ENCODE results near the gene SH3BP5L. TPM values are rescaled to one million over a fixed set of nuclear protein-coding genes. Genes with fewer than 3 reads are reported as not detected.

Gene SH3BP5L
- total RNA-seq, 1 donor from 2014 or later = 33.7 TPM

DNA sequence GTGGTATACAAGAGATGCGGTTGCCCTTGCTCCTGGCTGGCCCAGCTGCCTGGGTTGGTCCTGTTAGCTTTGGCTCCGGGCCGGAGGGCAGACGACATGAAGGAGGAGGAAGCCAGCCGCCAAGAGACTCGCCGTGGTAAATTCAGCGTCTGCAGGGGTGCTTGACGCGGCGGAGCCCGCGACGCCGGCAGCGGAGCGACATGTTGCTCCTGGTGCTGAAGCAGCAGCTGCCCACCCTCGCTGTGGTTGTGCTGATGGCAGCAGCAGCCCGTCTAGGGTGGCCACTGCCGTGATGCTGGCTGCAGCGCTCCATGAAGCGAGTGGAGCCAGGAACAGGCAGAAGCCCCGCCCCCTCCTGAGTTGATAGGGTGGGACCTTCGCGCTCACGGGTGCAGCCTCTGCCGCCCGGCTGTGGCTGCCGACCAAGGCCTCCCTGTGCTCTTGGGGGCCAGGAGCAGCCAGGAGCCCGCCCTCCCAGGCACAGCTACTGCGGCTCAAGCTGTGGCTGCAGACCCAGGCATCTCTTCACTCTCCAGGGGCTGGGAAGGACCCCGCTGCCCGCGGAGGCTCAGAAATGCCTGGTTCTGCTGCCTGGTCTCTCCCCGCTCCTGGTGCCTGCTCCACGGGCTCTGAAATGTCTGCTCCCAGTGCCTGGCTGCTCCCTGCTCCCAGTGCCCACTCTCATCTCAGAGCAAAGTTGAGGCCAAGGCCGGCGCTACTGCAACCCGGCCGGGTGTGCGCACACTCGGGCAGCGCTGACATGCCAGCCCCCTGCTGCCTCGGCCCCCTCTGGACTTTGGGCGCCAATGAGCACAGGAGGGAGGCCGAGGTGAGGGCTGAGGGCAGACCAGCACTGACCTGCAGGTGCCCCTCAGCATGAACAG lies 37.5 kb upstream of the SH3BP5L start:
- peaks cover 19% of the 10 kb centered on the region for H3K27me3 Mint-ChIP-seq

DNA sequence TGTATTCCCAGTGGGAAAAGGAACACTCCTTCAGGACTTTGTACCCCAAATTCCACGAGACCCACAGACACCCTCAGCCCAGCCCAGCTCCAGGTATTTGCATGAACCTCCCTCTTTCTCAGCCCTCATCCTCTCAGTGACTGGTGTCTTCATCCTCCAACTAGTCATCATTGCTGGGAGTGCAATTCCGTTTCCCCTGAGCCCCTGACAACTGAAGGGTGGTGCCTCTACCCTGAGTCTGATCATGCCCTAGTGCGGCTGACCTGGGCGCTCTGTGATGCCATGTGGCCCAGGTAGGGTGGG lies 36.9 kb upstream of the SH3BP5L start:
- peak overlapping the region; percentile 30 for H3K27ac Mint-ChIP-seq
- peaks cover 19% of the 10 kb centered on the region for H3K27me3 Mint-ChIP-seq

More for the DNA sequence above, 37.5 kb upstream of the SH3BP5L start:
- Mint-ChIP-seq H3K27ac (peak overlapping the region; percentile 61), H3K4me1 (ENCODE audit: unreplicated experiment) (peaks cover 21% of the 10 kb centered on the region), H3K4me3 (peak overlapping the region; percentile 87), H3K36me3 (no peaks in the 10 kb centered on the region), H3K9me3 (no peaks in the 10 kb centered on the region)
- peak; percentile 81 for DNase-seq (ENCODE audit: extremely low spot score, unreplicated experiment)
- TF ChIP-seq, protein P1, sequence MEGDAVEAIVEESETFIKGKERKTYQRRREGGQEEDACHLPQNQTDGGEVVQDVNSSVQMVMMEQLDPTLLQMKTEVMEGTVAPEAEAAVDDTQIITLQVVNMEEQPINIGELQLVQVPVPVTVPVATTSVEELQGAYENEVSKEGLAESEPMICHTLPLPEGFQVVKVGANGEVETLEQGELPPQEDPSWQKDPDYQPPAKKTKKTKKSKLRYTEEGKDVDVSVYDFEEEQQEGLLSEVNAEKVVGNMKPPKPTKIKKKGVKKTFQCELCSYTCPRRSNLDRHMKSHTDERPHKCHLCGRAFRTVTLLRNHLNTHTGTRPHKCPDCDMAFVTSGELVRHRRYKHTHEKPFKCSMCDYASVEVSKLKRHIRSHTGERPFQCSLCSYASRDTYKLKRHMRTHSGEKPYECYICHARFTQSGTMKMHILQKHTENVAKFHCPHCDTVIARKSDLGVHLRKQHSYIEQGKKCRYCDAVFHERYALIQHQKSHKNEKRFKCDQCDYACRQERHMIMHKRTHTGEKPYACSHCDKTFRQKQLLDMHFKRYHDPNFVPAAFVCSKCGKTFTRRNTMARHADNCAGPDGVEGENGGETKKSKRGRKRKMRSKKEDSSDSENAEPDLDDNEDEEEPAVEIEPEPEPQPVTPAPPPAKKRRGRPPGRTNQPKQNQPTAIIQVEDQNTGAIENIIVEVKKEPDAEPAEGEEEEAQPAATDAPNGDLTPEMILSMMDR (conservative IDR thresholded peaks at IDR 0.05) = no peak

DNA sequence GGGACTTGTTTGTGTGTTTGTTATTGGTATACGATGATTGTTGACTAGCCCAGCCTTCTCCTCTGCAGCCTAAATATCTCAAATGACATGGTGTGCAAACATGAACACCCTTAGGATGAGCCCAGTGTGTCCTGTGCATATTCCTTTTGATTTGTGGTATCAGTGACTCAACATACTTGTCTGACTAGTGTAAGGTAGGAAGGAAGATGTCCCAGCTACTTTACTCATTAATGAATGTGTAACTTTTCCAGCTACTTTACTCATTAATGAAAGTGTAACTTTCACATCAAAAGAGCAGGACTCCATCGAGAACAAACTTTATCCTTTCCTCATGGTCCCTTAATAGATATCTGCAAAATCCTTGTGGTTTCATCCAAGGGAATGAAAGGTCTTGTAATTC lies 35.9 kb upstream of the SH3BP5L start:
- DNase-seq (ENCODE audit: extremely low spot score, unreplicated experiment) = no peak
- H3K36me3 Mint-ChIP-seq = no peaks in the 10 kb centered on the region
- H3K9me3 Mint-ChIP-seq = no peaks in the 10 kb centered on the region
- peak overlapping the region; percentile 19 for H3K27ac Mint-ChIP-seq
- H3K4me3 Mint-ChIP-seq = peak overlapping the region; percentile 6
- TF ChIP-seq, protein P1 (conservative IDR thresholded peaks at IDR 0.05) = no peak
- peaks cover 26% of the 10 kb centered on the region for H3K4me1 Mint-ChIP-seq (ENCODE audit: unreplicated experiment)
- peaks cover 19% of the 10 kb centered on the region for H3K27me3 Mint-ChIP-seq

More for the DNA sequence above, 36.9 kb upstream of the SH3BP5L start:
- Mint-ChIP-seq H3K9me3 (no peaks in the 10 kb centered on the region), H3K4me3 (peak overlapping the region; percentile 87), H3K4me1 (ENCODE audit: unreplicated experiment) (peaks cover 21% of the 10 kb centered on the region), H3K36me3 (no peaks in the 10 kb centered on the region)
- TF ChIP-seq, protein P1 (conservative IDR thresholded peaks at IDR 0.05) = no peak
- DNase-seq (ENCODE audit: extremely low spot score, unreplicated experiment) = no peak

DNA sequence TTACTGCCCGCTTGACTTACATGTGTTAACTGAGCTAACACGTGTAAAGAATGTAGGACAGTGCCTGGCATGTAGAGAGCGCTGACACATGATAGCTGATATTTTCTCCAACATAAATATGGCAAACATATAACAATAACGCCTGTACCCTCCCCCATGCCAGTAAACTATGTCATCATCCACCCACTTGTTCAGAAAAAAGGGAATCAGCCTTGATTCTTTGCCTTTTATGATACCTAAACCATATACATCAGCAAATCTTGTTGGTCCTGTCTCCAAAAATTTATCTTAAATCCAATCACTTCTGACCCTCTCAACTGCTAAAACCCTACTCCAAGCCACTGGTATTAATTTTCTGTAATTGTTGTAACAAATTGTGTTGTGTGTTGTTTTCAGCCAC lies 34.3 kb upstream of the SH3BP5L start:
- no peaks in the 10 kb centered on the region for H3K9me3 Mint-ChIP-seq
- peak overlapping the region; percentile 95 for H3K27ac Mint-ChIP-seq
- peaks cover 2% of the 10 kb centered on the region for H3K36me3 Mint-ChIP-seq
- DNase-seq (ENCODE audit: extremely low spot score, unreplicated experiment) = no peak
- H3K4me3 Mint-ChIP-seq = peak overlapping the region; percentile 92
- peaks cover 26% of the 10 kb centered on the region for H3K4me1 Mint-ChIP-seq (ENCODE audit: unreplicated experiment)
- TF ChIP-seq, protein P1 (conservative IDR thresholded peaks at IDR 0.05) = no peak
- peaks cover 19% of the 10 kb centered on the region for H3K27me3 Mint-ChIP-seq

DNA sequence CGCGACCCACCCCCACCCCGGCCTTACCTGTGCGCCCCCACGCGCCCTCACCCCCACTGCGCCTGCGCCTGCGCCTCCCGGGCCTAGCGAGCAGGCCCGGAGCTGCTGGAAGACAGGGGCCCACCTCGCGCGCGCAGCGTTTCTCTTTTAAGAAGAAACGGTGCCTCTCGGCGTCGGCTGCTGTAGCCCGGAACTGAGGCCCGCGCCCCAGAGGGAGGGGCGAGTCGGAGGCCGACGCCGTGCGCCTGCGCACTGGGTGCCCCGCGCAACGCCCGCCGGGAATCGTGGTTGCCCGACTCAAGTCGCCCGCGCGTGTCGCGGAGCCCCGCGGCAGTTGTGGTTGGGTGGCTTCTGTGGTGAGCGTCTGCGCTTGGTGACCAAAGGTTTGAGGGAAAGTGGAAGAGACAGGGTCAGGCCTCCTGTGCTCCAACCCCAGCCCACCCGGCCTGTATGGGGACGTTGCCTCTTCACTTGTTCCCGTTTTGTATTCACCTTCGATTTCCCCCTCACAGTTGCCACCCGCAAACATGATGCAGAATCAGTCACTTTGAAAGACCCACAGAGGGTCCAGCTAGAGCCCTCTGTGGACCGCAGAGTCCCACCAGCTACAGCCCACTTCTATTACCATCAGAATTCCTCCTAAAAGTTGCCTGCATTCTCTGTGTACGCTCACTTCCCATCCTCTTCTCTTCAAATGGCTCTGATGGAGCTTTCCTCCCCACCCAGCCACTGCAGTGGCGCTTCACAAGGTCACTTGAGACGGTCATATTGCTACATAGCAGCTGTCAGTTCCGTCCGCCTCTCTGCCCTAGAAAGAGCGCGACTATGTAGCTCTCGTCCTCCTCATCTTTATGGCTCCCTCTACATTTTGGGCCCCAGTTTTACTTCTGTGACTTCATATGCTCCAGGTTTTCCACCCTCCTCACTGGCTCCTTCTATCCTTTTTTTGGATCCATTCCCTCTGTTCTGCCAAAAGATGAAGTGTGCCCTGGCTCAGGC lies 33.5 kb upstream of the SH3BP5L start, which contains the start of gene ZNF692:
Gene ZNF692, minus strand, starts transcription at position 195 of the 999 bp plus-strand sequence. CDS start 776 bp downstream, outside the sequence.
- peak within 1 kb of the TSS; percentile 92 for H3K4me3 Mint-ChIP-seq

More for the DNA sequence above, 33.5 kb upstream of the SH3BP5L start, which contains the start of gene ZNF692:
- peaks cover 10% of the 10 kb centered on the region for H3K36me3 Mint-ChIP-seq
- H3K9me3 Mint-ChIP-seq = no peaks in the 10 kb centered on the region
- peaks cover 19% of the 10 kb centered on the region for H3K27me3 Mint-ChIP-seq
- TF ChIP-seq, protein P1 (conservative IDR thresholded peaks at IDR 0.05) = no peak
- H3K27ac Mint-ChIP-seq = peak within 1 kb of the TSS; percentile 95
- peaks cover 25% of the 10 kb centered on the region for H3K4me1 Mint-ChIP-seq (ENCODE audit: unreplicated experiment)
- peak; percentile 96 for DNase-seq (ENCODE audit: extremely low spot score, unreplicated experiment)
